ENCODE measurements around the gene KLK11. TPM values are rescaled to one million over a fixed set of nuclear protein-coding genes. Genes with fewer than 3 reads are reported as not detected.

KLK11 gene
- polyA plus RNA-seq, 1 experiment = not detected

GRCh38 chr19:51006406-51006805 lies 20.0 kb downstream of the KLK11 start:
- TF ChIP-seq, protein P1, sequence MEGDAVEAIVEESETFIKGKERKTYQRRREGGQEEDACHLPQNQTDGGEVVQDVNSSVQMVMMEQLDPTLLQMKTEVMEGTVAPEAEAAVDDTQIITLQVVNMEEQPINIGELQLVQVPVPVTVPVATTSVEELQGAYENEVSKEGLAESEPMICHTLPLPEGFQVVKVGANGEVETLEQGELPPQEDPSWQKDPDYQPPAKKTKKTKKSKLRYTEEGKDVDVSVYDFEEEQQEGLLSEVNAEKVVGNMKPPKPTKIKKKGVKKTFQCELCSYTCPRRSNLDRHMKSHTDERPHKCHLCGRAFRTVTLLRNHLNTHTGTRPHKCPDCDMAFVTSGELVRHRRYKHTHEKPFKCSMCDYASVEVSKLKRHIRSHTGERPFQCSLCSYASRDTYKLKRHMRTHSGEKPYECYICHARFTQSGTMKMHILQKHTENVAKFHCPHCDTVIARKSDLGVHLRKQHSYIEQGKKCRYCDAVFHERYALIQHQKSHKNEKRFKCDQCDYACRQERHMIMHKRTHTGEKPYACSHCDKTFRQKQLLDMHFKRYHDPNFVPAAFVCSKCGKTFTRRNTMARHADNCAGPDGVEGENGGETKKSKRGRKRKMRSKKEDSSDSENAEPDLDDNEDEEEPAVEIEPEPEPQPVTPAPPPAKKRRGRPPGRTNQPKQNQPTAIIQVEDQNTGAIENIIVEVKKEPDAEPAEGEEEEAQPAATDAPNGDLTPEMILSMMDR (IDR thresholded peaks at IDR 0.05; ENCODE audit: low read depth, low read length) = no peak

DNA sequence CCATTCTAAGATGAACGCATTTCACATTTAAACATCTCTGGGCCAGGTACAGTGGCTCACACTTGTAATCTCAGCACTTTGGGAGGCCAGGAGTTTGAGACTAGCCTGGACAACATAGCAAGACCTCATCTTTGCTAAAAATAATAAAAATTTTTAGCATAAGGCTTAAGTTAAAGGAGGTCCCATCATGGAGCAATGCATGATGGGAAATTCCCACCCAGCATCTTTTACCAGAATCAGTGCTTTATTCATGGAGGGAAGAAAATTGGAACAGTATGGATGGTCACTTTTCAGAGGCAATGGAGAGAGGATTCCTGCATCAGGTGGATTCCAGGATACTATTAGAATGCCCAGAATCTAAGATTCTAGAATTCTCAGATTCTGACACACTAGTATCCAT lies 21.2 kb downstream of the KLK11 start:
- no peak for DNase-seq (ENCODE audit: low read depth, low spot score)
- no peak overlapping the region for H3K27ac ChIP-seq (ENCODE audit: low read depth, low read length)
- H3K27me3 ChIP-seq (ENCODE audit: control insufficient read depth, insufficient read depth, low read length) = no peaks in the 10 kb centered on the region
- ChIA-PET CTCF (no interaction called here), POLR2A (no interaction called here)
- TF ChIP-seq, protein P1 (IDR thresholded peaks at IDR 0.05; ENCODE audit: low read depth, low read length) = no peak
- peaks cover 21% of the 10 kb centered on the region for H3K9me3 ChIP-seq (ENCODE audit: control insufficient read depth, insufficient read depth, low read length)
- no peak overlapping the region for H3K4me3 ChIP-seq (ENCODE audit: low read depth, low read length)

More at GRCh38 chr19:51006406-51006805, 20.0 kb downstream of the KLK11 start:
- ChIA-PET POLR2A (no interaction called here), CTCF (no interaction called here)
- H3K9me3 ChIP-seq (ENCODE audit: control insufficient read depth, insufficient read depth, low read length) = peaks cover 11% of the 10 kb centered on the region
- no peak overlapping the region for H3K27ac ChIP-seq (ENCODE audit: low read depth, low read length)
- H3K27me3 ChIP-seq (ENCODE audit: control insufficient read depth, insufficient read depth, low read length) = no peaks in the 10 kb centered on the region
- DNase-seq (ENCODE audit: low read depth, low spot score) = no peak
- H3K4me3 ChIP-seq (ENCODE audit: low read depth, low read length) = no peak overlapping the region

DNA sequence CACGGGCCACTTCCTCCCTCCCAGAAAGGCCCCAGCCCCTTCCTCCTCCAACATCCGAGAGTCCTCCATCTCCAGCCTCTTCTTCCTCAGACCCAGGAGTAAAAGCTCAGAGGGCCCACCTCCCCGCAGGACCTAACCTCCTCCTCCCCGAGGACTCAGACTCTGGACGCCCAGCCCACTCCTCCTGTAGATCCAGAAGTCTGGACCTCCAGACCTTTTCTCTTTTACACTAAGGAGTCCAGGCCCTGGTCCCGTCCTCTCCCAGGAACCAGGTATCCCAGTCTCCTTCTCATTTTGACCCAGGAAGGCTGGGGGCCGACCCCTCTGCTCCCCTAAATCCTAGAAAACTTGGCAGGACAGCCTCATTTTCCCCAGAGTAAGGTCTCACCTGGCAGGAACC lies 23.1 kb downstream of the KLK11 start:
- ChIA-PET POLR2A (no interaction called here), CTCF (no interaction called here)
- no peaks in the 10 kb centered on the region for H3K27me3 ChIP-seq (ENCODE audit: control insufficient read depth, insufficient read depth, low read length)
- no peak overlapping the region for H3K4me3 ChIP-seq (ENCODE audit: low read depth, low read length)
- TF ChIP-seq, protein P1 (IDR thresholded peaks at IDR 0.05; ENCODE audit: low read depth, low read length) = no peak
- peaks cover 27% of the 10 kb centered on the region for H3K9me3 ChIP-seq (ENCODE audit: control insufficient read depth, insufficient read depth, low read length)
- H3K27ac ChIP-seq (ENCODE audit: low read depth, low read length) = no peak overlapping the region
- no peak for DNase-seq (ENCODE audit: low read depth, low spot score)

- DNase-seq (ENCODE audit: low read depth, low spot score) = no peak
- Histone ChIP-seq H3K4me3 (ENCODE audit: low read depth, low read length) (no peak overlapping the region), H3K27me3 (ENCODE audit: control insufficient read depth, insufficient read depth, low read length) (no peaks in the 10 kb centered on the region), H3K9me3 (ENCODE audit: control insufficient read depth, insufficient read depth, low read length) (peaks cover 27% of the 10 kb centered on the region), H3K27ac (ENCODE audit: low read depth, low read length) (no peak overlapping the region)
- CTCF ChIA-PET = interaction anchor here (0.7 kb wide), 2 partner anchors 10 to 18 kb away, joined by 3 read pairs; no protein-coding TSS in a partner anchor
- POLR2A ChIA-PET = no interaction called here
- TF ChIP-seq, protein P1 (IDR thresholded peaks at IDR 0.05; ENCODE audit: low read depth, low read length) = no peak
Measured at GRCh38 chr19:51002542-51003311, 23.7 kb downstream of the KLK11 start.

DNA sequence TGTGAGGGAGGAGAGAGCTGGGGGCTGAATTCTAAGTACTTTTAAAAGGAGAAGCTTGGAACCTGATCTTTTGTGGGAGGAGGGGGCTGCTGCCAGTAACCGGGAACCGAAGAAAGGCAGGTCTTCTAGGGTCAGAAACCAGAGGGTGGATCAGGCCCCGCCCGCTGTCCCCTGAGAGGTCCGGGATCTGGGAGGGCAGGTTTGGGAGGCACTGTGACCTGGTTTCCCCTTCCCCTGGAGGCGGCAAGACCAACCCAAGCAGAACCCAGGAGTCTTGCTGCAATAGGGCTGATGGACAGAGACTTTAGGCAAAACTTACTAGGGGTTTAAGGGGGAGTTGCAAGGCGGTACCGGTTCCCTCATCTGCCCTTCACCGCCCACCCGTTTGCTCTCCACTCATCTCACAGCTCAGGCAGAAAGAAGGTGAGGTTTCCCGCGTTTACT lies 24.3 kb downstream of the KLK11 start:
- Histone ChIP-seq H3K27ac (ENCODE audit: low read depth, low read length) (no peak overlapping the region), H3K27me3 (ENCODE audit: control insufficient read depth, insufficient read depth, low read length) (no peaks in the 10 kb centered on the region), H3K4me3 (ENCODE audit: low read depth, low read length) (no peak overlapping the region), H3K9me3 (ENCODE audit: control insufficient read depth, insufficient read depth, low read length) (peaks cover 27% of the 10 kb centered on the region)
- DNase-seq (ENCODE audit: low read depth, low spot score) = no peak
- TF ChIP-seq, protein P1 (IDR thresholded peaks at IDR 0.05; ENCODE audit: low read depth, low read length) = no peak
- CTCF ChIA-PET = interaction anchor here (0.7 kb wide), 2 partner anchors 9 to 18 kb away, joined by 3 read pairs; no protein-coding TSS in a partner anchor
- POLR2A ChIA-PET = no interaction called here
